GM19328 (cell line): ENCODE data around the gene ZNF850.

Experiments used
- ATAC-seq: cut with Tn5 transposase; IDR thresholded peaks from one replicate; pipeline ENCODE4 v1.9.1; 2021; ENCODE audit warnings: mild to moderate bottlenecking, moderate library complexity; ENCODE audit not compliant: unreplicated experiment

ZNF850 gene

DNA sequence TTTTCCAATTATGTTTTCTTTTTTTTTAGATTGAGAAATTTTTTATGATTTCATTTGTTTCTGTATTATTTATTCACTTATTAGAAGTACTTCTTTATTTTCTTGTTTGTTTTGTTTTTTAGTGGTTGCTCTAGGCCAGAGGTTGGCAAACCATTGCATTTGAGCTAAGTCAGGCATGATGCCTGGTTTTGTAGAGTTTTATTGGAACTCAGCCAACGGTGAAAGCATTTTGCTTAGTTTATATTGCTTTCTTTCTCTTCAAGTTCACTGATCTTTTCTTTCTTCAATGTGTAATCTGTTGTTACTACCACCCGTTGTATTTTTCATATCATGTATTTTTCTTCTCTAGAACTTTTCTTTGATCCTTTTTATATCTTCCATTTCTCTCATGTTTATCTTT, 65.5 kb downstream of the ZNF850 start:
- ATAC-seq: no peak

DNA sequence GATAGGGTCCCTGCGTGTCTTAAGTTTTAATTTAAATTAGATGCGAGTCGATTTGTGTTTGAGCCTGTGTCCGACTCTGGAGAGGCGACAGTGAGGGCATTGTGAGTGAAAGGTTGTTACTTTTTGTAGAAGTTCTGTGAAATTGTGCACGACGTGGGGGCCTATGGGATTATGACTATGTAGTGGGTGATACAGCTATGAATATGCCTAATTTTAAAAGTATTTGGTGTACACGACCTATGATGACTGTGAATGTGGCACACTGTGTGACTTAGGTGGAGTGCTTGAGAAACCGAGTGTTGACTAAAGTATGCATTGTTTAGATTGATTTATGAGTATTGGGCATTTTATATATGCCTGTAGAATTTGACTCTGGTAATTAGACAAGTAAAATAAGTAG, 84.5 kb downstream of the ZNF850 start:
- no peak for ATAC-seq

DNA sequence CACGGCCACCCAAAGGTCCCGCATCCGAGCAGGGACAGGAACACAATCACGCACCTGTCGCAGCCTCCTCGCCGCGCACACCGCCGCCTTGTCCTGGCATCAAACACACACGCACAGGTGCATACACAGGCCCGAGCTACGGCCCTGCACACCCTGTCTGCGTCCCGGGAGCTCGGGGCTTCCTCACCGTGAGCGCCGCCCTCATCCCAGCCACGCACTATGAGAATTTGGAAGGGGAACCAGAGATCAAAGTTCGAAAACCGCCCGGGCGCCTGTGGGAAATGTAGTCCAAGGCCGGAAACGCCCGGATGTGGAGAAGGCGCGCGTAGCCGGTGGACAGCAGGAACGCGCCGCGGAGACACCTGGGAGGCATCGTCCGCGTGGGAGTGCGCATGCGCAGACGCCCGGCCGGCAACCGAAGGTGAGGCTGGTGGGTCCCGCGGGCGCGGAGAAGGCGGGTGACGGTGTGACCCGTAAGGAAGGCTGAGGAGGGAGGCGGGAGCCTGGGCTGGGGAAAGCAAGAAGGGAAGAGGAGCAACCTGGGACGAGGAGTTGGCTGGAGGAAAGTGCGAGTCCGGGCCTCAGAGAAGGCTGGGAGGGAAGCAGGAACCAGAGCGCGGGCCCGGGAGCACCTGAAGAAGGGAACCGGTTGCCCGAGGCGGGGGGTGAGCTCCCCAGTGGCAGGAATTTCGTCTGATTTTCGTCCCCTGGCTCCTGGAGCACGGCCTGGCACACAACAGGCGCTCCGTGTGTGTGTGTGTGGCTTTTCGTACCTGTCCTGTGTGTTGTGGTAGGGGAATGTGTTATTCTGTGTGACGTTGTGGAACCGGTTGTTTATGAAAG, 85.2 kb downstream of the ZNF850 start, which contains the start of gene ZNF567:
Gene ZNF567, plus strand, starts transcription at position 399 of the 843 bp plus-strand sequence. CDS start 7,256 bp downstream, outside the sequence.
- ATAC-seq: peak; percentile 88

DNA sequence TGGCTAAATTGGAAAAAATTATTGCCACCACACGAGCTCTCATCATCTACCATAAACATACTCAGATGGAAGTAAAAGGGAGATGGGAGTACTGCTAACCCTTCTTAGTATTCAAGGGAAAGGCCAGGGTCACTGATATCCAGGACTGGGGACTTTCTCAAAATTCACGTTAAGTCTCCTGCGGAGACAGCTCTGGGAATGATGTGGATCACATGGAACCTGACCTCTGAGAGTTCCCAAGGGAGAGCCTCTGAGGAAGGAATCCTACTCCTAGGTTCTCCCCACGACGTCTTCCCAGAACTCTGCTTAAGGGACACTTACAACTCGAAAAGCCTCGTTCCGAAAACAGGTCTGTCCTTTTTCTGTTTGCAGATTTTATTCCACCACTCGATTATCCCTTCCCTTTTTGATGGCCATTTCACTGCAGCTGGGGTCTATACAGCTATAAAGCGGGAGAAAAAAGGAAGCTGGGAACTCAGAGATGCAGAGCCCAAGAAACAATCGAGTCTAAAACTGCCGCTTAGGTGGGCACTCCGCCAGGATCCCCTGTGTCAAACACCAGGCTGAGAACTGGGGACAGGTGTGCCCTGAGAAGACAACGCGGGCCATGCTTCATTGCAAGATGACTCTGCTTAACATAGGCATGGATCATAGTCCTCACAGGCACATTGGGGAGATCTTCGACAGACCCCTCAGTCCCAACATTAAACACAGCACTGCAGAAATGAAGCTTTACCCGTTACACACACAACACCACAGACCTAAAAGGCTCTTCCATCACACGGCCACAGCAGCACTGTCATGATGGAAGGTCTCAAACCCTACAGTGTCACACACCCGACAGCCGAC, 86.0 kb downstream of the ZNF850 start:
- ATAC-seq: no peak

DNA sequence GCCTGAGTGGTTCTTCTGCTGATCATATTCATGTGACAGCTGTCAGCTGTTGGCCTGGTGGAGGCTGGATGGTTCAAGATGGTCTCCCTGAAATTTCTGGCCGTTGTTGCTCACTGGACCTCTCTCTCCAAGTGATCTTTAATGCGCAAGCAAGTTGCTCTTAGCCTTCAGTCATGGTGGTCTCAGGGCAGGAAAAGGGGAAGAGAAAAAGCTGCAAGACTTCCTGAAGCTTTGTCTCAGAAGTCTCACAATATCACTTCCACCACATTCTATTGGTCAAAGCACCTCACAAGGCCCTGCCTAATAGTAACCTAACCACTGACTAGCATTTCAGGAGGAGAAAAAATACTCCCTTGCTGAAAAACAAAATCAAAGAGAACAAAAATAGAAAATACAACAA, 86.8 kb downstream of the ZNF850 start:
- no peak for ATAC-seq

- ATAC-seq: no peak
Measured at GRCh38 chr19:36679455-36679854, 93.2 kb downstream of the ZNF850 start.

DNA sequence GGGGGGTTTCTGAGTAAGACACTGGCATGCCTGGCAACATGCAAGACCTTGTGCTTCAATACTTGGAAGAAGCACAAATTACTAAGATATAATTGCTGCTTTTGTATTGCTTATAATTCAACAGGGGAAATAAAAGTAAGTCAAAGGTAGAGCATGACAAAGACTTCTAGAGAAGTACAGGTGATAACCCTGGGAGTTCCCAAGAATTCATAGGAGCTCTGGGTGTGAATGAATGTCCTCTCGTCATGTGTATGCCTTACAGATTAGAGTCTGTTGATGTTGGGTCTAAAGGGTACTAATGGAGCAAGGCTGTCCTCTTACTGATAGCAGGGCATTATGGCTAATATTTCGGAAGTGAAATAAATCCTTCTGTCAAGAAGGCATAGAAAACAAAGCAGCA, 98.4 kb downstream of the ZNF850 start:
- ATAC-seq: no peak

DNA sequence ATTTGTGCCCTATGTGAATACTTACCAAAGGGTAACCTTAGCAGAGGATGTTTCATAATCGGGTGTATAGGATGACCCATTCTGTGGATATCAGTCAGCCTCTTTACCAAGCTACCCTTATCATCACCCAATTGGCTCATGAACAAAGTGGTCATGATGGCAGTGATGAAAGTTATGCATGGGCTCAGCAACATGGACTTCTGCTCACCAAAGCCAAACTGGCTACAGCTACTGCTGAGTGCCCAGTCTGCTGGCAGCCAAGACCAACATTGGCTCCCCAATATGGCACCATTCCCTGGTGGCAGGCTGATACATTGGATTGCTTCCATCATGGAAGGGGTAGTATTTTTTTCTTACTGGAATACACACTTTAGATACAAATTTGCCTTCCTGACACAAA, 100.2 kb downstream of the ZNF850 start:
- no peak for ATAC-seq

DNA sequence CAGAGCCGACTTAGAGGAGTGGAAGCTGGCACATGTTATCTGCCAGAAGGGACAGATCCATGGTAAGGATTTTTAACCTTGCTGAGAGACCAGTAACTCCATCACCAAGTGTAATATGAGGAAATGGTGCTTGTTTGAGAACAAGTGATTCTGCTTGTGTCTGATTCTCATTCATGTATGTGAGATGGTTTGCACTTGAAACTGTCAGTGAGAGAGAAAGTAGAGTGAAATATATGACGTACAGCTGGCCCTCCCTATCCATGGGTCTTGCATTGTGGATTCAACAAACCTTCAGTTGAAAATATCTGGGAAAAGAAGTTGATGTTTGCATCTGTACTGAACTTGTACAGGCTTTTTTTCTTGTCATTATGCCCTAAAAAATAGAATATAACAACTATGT, 104.0 kb downstream of the ZNF850 start:
- ATAC-seq: no peak

- ATAC-seq: no peak
Measured at GRCh38 chr19:36665832-36666231, 106.8 kb downstream of the ZNF850 start.
